ENCODE measurements around the gene RHOG. TPM values are rescaled to one million over a fixed set of nuclear protein-coding genes. Genes with fewer than 3 reads are reported as not detected.
A peak's percentile ranks its signal among the peaks of the same experiment; 100 is the strongest.

Gene RHOG
- total RNA-seq, 2 donors from 2014 or later: 196 to 215 TPM

DNA sequence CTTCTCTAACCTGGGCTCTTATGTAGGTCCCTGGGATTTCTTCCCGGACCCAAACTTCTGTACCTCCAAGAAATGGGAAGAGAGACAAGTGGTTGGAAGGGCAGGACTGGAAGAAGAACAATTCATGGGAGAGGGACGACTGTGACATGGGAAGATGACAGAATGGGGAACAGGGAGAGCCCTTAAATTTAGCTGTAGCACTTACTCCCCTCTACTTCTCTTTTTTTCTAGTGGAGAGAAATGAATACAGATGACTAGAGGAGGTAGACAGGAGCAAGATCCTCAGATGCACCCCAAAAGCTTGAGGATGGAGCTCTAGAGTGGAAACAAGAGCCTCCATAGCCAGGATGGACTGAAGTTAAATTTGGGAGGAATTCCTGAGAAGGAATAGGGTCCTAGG lies 2.3 kb downstream of the RHOG start:
- H3K36me3 Mint-ChIP-seq (ENCODE audit: insufficient read depth in 2 of 2): peaks cover 26 to 39% of the 10 kb centered on the region in 2 donors
- peak overlapping the region; percentile 97 for H3K27ac Mint-ChIP-seq
- H3K27me3 Mint-ChIP-seq (ENCODE audit: low read depth): no peaks in the 10 kb centered on the region
- no peak for ATAC-seq (replicated peaks in 1 of 2)
- H3K4me1 Mint-ChIP-seq (ENCODE audit: low read depth): peaks cover 77% of the 10 kb centered on the region
- no peak for DNase-seq
- H3K4me3 Mint-ChIP-seq: peak overlapping the region; percentile 88 to 90
- no peaks in the 10 kb centered on the region for H3K9me3 Mint-ChIP-seq

DNA sequence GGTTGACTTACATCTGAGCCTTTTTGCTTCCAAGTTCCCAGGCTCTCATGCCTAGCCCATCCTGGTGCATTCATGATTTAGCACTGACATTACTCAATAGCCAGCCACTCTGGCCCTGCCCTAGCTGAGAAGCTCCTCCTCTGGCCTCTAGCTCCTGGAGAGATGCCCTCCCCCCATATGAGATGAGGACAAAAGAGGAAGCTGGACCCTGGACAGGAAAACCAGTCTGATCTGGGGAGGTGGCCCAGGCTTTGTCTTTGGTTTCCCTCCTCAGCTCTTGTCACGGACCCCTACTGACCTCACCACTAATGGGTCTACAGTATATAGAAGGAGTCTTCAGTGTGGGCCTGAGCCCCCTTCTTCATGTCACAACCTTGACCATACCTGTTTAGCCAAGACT lies 3.0 kb downstream of the RHOG start:
- peak overlapping the region; percentile 97 for H3K27ac Mint-ChIP-seq
- peak overlapping the region; percentile 88 to 90 for H3K4me3 Mint-ChIP-seq
- peaks cover 77% of the 10 kb centered on the region for H3K4me1 Mint-ChIP-seq (ENCODE audit: low read depth)
- H3K36me3 Mint-ChIP-seq (ENCODE audit: insufficient read depth in 2 of 2): peaks cover 27 to 41% of the 10 kb centered on the region in 2 donors
- ATAC-seq (replicated peaks in 1 of 2) (no peak), DNase-seq (no peak)
- no peaks in the 10 kb centered on the region for H3K9me3 Mint-ChIP-seq
- no peaks in the 10 kb centered on the region for H3K27me3 Mint-ChIP-seq (ENCODE audit: low read depth)

DNA sequence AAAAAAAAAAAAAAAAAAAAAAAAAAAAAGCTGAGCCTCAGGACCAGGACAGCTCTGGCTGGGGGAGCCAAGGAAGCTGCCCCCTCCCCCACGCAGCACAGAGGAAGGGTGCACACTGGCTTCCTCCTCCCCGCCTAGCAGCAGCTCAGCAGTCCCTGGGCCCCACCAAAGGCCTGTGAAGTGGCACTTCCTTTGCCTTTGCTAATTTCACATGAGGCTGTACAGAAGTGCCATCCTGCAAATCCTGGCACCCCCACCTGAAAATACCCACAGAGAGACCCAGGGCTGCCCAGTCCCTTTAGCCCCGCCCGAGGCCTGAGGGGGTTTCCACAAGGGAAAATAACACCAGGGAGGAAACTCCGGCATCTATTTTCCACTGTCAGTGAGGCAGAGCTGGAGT lies 3.9 kb downstream of the RHOG start:
- Mint-ChIP-seq H3K4me3 (peak overlapping the region; percentile 88 to 90), H3K9me3 (no peaks in the 10 kb centered on the region), H3K27me3 (ENCODE audit: low read depth) (no peaks in the 10 kb centered on the region), H3K36me3 (ENCODE audit: insufficient read depth in 2 of 2) (peaks cover 27 to 41% of the 10 kb centered on the region in 2 donors), H3K27ac (peak overlapping the region; percentile 97), H3K4me1 (ENCODE audit: low read depth) (peaks cover 80% of the 10 kb centered on the region)
- DNase-seq (peak; percentile 48 to 49), ATAC-seq (replicated peaks in 1 of 2) (no peak)

DNA sequence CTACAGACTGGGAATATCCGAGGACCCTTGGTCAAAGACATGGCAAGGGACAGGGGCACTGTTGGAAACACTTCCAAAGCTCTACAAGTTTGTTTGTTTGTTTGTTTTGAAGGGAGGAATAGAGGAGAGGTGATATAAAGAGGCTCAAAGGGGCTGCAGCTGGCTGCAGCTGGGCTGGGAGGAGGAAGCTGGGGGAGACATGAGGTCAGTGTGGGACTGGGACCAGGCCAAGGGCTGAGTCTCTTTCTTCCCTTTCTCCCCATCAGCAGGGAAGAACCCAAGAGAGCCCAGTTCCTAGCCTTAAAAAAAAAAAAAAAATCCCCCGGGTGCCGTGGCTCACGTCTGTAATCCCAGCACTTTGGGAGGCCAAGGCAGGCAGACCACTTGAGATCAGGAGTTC lies 5.0 kb downstream of the RHOG start:
- no peak for DNase-seq
- H3K27me3 Mint-ChIP-seq (ENCODE audit: low read depth): no peaks in the 10 kb centered on the region
- ATAC-seq (replicated peaks in 1 of 2): no peak
- no peaks in the 10 kb centered on the region for H3K9me3 Mint-ChIP-seq
- peak overlapping the region; percentile 87 to 88 for H3K4me3 Mint-ChIP-seq
- peaks cover 31 to 47% of the 10 kb centered on the region in 2 donors for H3K36me3 Mint-ChIP-seq (ENCODE audit: insufficient read depth in 2 of 2)
- H3K4me1 Mint-ChIP-seq (ENCODE audit: low read depth): peaks cover 87% of the 10 kb centered on the region
- H3K27ac Mint-ChIP-seq: peak overlapping the region; percentile 92

DNA sequence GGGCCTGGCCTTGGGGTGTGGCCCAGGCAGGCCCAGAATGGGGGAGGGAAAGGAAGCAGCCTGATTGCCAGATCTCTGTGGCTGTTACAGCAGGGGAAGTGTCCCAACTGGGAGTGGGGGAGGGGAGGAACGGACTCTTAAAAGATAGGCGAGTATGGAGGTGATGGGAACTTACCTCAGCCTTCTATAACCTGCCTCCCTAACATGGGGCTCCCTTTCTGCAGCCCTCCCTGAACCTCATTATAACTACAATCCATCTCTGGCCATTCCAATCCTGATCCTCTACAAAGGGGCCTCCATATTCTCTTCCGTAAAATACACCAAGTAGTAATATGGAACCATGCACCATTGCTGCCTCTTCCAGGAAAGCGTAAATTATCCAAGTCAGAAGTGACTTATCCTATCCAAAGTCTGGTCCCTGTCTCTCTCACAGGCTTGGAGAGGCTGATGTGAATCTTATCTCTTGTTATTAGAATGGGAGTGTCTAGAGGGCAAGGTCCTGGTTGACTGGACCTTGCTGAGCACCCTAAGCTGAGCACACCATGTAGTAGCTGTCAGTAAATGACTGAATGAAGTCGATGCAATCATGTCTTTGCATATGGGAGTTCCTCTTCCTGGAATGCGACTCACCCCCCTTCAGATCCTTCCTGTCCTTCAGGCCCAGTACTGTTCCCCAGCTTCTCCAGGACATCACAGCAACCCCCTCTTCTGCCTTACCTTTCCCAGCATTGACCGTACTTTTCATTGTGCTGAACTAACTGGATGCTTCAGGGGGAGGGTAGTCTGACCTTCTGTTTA lies 5.9 kb downstream of the RHOG start:
- no peaks in the 10 kb centered on the region for H3K27me3 Mint-ChIP-seq (ENCODE audit: low read depth)
- H3K9me3 Mint-ChIP-seq: no peaks in the 10 kb centered on the region
- DNase-seq (no peak), ATAC-seq (replicated peaks in 1 of 2) (no peak)
- H3K36me3 Mint-ChIP-seq (ENCODE audit: insufficient read depth in 2 of 2): peaks cover 31 to 46% of the 10 kb centered on the region in 2 donors
- H3K27ac Mint-ChIP-seq: peak overlapping the region; percentile 92
- H3K4me1 Mint-ChIP-seq (ENCODE audit: low read depth): peaks cover 95% of the 10 kb centered on the region
- H3K4me3 Mint-ChIP-seq: peak overlapping the region; percentile 87 to 88

DNA sequence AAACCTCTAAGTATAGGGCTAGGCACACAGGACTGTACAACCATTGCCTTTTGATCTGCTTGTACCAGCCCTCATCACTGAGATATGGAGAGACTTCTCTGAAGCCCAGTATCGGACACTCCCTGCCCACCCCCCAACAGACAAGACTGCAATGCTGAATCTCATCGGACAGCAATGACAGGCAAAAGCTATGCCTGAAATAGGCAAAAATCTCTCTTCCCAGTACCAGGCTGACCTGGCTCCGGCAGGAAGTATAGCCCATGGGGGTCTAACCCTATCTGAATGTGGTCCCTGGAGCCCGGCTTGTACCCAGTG lies 6.5 kb downstream of the RHOG start:
- Mint-ChIP-seq H3K27ac (peak overlapping the region; percentile 92), H3K36me3 (ENCODE audit: insufficient read depth in 2 of 2) (peaks cover 26 to 45% of the 10 kb centered on the region in 2 donors), H3K4me1 (ENCODE audit: low read depth) (peaks cover 92% of the 10 kb centered on the region), H3K27me3 (ENCODE audit: low read depth) (no peaks in the 10 kb centered on the region), H3K9me3 (no peaks in the 10 kb centered on the region), H3K4me3 (peak overlapping the region; percentile 87 to 88)
- ATAC-seq (replicated peaks in 1 of 2) (no peak), DNase-seq (no peak)

DNA sequence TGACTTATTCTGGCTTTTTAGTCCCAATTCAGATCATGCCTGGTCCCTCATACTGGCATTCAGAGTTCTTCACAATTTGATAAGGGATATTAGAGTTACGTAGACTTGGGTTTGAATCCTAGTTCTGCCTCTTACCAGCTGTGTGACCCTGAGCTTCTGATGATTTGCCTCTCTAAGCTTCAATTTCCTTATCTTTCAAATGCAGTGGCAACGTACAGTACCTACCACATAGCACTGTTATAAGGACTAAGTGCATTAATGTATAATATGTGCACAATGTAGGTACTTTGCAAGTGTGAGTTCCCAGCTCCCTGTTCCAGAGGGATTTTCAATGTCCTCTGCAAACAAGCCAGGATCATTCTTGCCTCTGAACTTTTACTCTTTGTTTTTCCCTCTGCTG lies 7.3 kb downstream of the RHOG start:
- Mint-ChIP-seq H3K27me3 (ENCODE audit: low read depth) (no peaks in the 10 kb centered on the region), H3K27ac (peak overlapping the region; percentile 87), H3K36me3 (ENCODE audit: insufficient read depth in 2 of 2) (peaks cover 23 to 40% of the 10 kb centered on the region in 2 donors), H3K4me1 (ENCODE audit: low read depth) (peaks cover 85% of the 10 kb centered on the region), H3K9me3 (no peaks in the 10 kb centered on the region), H3K4me3 (peak overlapping the region; percentile 87 to 88)
- ATAC-seq (replicated peaks in 1 of 2) (no peak), DNase-seq (no peak)

DNA sequence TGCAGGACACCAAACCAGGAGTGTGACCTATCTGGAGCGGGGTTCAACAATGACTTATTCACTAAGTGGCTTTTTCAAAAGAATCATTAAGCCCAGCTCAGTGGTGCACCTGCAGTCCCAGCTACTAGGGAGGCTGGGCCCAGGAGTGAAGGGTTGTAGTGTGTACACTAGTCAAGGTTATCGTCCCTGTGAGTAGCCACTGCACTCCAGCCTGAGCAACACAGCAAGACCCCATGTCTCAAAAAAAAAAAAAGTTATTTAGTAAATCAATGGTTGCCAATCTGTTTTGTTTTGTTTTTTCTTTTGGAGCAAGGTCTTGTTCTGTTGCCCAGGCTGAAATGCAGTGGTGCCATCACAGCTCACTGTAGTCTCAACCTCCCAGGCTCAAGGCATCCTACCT lies 7.9 kb downstream of the RHOG start:
- no peaks in the 10 kb centered on the region for H3K27me3 Mint-ChIP-seq (ENCODE audit: low read depth)
- H3K9me3 Mint-ChIP-seq: no peaks in the 10 kb centered on the region

DNA sequence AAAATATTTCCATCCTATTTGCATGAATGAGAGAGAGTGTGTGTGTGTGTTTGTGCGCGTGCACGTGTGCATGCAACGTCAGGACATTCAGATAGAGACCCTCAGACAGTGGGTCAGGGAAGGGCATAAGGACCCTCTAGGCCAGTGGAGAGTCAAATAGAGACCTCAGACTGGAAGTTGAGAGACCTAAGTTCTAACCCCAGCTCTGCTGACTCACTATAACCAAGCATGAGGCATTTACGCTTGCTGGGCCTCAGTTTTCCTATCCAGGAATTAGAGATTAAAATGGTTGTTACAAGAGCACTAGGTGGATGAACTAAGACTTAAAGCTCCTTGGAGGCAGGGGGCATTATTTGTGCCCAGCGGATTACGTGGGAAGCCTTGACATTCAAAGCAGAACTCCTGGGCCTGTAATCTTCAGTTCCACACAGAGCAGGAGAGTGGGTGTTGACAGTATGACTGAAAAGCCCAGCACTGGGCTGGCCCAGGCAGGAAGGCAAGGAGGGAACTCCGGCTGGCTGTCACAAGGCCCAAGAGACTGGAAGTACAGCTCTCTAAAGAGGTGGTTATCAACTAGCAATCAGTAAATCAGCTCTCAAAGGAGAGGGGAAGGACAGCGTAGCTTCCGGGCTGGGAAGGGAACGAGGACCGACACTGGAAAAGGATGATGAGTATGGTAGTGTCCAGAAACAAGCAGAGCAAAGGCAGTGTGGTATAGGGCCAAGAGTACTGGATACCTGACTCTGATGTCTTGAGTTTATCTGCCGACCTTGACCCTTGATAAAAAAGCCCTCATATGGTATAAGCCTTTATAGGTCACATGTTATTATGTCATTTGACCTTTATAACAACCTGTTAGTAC lies 9.2 kb downstream of the RHOG start:
- no peak for DNase-seq
- Mint-ChIP-seq H3K27ac (peak overlapping the region; percentile 87), H3K27me3 (ENCODE audit: low read depth) (no peaks in the 10 kb centered on the region), H3K4me3 (peak overlapping the region; percentile 80 to 87), H3K36me3 (ENCODE audit: insufficient read depth in 2 of 2) (peaks cover 24 to 38% of the 10 kb centered on the region in 2 donors), H3K4me1 (ENCODE audit: low read depth) (peaks cover 67% of the 10 kb centered on the region), H3K9me3 (no peaks in the 10 kb centered on the region)
- ATAC-seq (replicated peaks in 1 of 2): peak; percentile 62 to 68

More for the DNA sequence above, 7.9 kb downstream of the RHOG start:
- Mint-ChIP-seq H3K4me3 (peak overlapping the region; percentile 87 to 88), H3K4me1 (ENCODE audit: low read depth) (peaks cover 79% of the 10 kb centered on the region), H3K27ac (peak overlapping the region; percentile 87), H3K36me3 (ENCODE audit: insufficient read depth in 2 of 2) (peaks cover 22 to 34% of the 10 kb centered on the region in 2 donors)
- ATAC-seq (replicated peaks in 1 of 2) (no peak), DNase-seq (no peak)

DNA sequence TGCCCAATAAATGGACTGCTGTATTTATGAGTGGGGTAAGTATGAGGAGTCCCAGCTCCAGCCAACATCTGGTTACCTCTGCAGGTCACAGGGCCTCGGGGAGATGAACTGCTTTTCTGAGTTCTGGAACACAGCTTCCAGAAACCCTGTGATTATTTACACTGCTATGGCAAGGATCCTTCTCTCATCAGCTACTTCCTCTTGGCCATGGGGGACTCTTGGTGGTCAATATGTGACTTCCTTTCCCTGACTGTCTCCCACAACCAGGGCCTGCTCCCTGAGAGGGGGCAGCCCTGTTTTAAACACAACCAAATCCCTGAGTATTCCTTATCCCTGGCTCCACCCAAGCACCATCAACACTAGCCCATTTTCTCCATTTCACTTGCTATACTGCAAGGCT lies 10.0 kb downstream of the RHOG start:
- Mint-ChIP-seq H3K27ac (peak overlapping the region; percentile 87), H3K9me3 (no peaks in the 10 kb centered on the region), H3K4me1 (ENCODE audit: low read depth) (peaks cover 63% of the 10 kb centered on the region), H3K4me3 (peak overlapping the region; percentile 80 to 87), H3K36me3 (ENCODE audit: insufficient read depth in 2 of 2) (peaks cover 27 to 37% of the 10 kb centered on the region in 2 donors), H3K27me3 (ENCODE audit: low read depth) (no peaks in the 10 kb centered on the region)
- no peak for DNase-seq
- no peak for ATAC-seq (replicated peaks in 1 of 2)

GRCh38 chr11:3830088-3830487 lies 10.7 kb downstream of the RHOG start:
- no peaks in the 10 kb centered on the region for H3K9me3 Mint-ChIP-seq
- DNase-seq (no peak), ATAC-seq (replicated peaks in 1 of 2) (no peak)
- H3K27me3 Mint-ChIP-seq (ENCODE audit: low read depth): no peaks in the 10 kb centered on the region
- H3K4me3 Mint-ChIP-seq: no peak overlapping the region
- H3K27ac Mint-ChIP-seq: peak overlapping the region; percentile 67
- peaks cover 63% of the 10 kb centered on the region for H3K4me1 Mint-ChIP-seq (ENCODE audit: low read depth)
- peaks cover 22 to 31% of the 10 kb centered on the region in 2 donors for H3K36me3 Mint-ChIP-seq (ENCODE audit: insufficient read depth in 2 of 2)

DNA sequence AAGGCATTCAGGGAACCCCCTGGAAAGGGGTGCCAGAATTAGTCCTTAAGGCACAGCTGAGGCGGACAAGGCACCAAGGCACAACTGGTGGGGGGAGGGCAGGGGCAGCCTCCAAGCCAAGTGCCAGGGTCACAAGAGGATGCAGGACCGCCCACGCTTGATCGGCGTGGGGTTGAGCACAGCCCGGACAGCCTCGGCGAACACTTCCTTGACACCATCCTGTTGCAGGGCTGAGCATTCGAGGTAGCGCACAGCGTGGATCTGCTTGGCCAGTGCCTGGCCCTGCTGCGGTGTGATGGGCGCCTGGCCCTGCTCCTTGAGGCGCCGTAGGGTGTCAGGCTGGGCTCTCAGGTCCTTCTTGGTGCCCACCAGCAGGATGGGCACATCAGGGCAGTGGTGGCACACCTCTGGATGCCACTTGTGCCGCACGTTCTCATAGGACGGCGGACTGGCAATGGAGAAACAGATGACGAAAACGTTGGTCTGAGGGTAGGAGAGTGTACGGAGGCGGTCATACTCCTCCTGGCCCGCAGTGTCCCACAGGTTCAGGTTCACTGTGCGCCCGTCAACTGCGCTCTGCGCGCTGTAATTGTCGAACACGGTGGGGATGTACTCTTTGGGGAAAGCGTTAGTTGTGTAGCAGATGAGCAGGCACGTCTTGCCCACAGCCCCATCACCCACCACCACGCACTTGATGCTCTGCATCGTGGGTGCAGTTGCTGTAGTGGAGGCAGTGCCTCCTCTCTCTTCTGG lies 13.1 kb downstream of the RHOG start:
- DNase-seq (no peak), ATAC-seq (replicated peaks in 1 of 2) (no peak)
- Mint-ChIP-seq H3K27ac (no peak overlapping the region), H3K27me3 (ENCODE audit: low read depth) (no peaks in the 10 kb centered on the region), H3K9me3 (no peaks in the 10 kb centered on the region), H3K4me3 (no peak overlapping the region), H3K36me3 (ENCODE audit: insufficient read depth in 2 of 2) (peaks cover 15 to 19% of the 10 kb centered on the region in 2 donors), H3K4me1 (ENCODE audit: low read depth) (peaks cover 57% of the 10 kb centered on the region)

DNA sequence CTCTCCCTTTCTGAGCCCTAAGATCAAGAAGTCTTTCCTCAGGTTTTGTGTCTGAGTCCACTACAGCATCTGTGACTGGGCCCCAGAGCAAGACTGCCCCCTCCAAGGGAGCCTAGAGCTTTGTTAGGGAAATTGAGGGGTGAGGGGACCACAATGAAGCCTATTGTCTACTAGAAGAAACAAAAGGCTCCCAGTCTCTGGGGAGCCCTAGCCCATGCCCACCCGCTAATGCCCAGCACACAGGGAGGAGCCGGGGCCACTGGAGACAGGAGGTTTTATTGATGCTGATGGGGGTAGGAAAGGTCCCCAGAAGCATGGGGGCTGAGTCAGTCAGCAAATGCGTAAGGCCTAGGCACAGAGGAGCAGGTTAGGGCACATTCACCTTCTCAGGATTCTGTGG lies 14.0 kb downstream of the RHOG start:
- H3K4me1 Mint-ChIP-seq (ENCODE audit: low read depth): peaks cover 48% of the 10 kb centered on the region
- no peak overlapping the region for H3K4me3 Mint-ChIP-seq
- no peaks in the 10 kb centered on the region for H3K9me3 Mint-ChIP-seq
- no peaks in the 10 kb centered on the region for H3K27me3 Mint-ChIP-seq (ENCODE audit: low read depth)
- ATAC-seq (replicated peaks in 1 of 2): no peak
- DNase-seq: no peak
- peaks cover 15 to 18% of the 10 kb centered on the region in 2 donors for H3K36me3 Mint-ChIP-seq (ENCODE audit: insufficient read depth in 2 of 2)
- H3K27ac Mint-ChIP-seq: peak overlapping the region; percentile 90

Data from activated T-cell treated with anti-CD3 and anti-CD28 coated beads, Interleukin-2, amount 50 U/mL, for 72 hours (primary cell).